ENCODE results near the gene SPECC1L.

Gene SPECC1L

GRCh38 chr22:24417200-24417599 is 146.6 kb downstream of the SPECC1L start:
- no peak for DNase-seq

GRCh38 chr22:24417901-24418641 is 147.4 kb downstream of the SPECC1L start:
- DNase-seq: no peak

GRCh38 chr22:24418786-24419474 is 148.3 kb downstream of the SPECC1L start:
- DNase-seq: no peak

GRCh38 chr22:24419475-24419850 is 148.8 kb downstream of the SPECC1L start:
- DNase-seq: no peak

GRCh38 chr22:24420072-24420976 is 149.7 kb downstream of the SPECC1L start:
- no peak for DNase-seq

- no peak for DNase-seq
Measured at GRCh38 chr22:24420977-24421343, 150.3 kb downstream of the SPECC1L start.

- peak in 1 of 2 experiments; percentile 40 for DNase-seq
Measured at GRCh38 chr22:24421428-24421931, 150.8 kb downstream of the SPECC1L start.

GRCh38 chr22:24422102-24422665 is 151.6 kb downstream of the SPECC1L start:
- no peak for DNase-seq

GRCh38 chr22:24423519-24424000 is 152.9 kb downstream of the SPECC1L start:
- DNase-seq: peak; percentile 49 to 72

- peak; percentile 38 to 57 for DNase-seq
Measured at GRCh38 chr22:24424001-24424900, 153.6 kb downstream of the SPECC1L start.

GRCh38 chr22:24424901-24425775 is 154.5 kb downstream of the SPECC1L start:
- no peak for DNase-seq

GRCh38 chr22:24426436-24426835 is 155.8 kb downstream of the SPECC1L start:
- no peak for DNase-seq

- no peak for DNase-seq
Measured at GRCh38 chr22:24426851-24427499, 156.3 kb downstream of the SPECC1L start.

- peak; percentile 72 to 92 for DNase-seq
Measured at GRCh38 chr22:24427500-24428164, 157.0 kb downstream of the SPECC1L start, which contains the start of gene ADORA2A. Gene ADORA2A (plus strand): TSS chr22:24427599. CDS start chr22:24433405, 5,806 bp downstream.

GRCh38 chr22:24428751-24429410 is 158.2 kb downstream of the SPECC1L start:
- DNase-seq: no peak

- peak; percentile 62 to 63 for DNase-seq
Measured at GRCh38 chr22:24429411-24430365, 159.1 kb downstream of the SPECC1L start.

Data from stimulated activated CD4-positive, alpha-beta T cell treated with anti-CD3 and anti-CD28 coated beads, Interleukin-4, amount 100 ng/mL, for 4 hours (primary cell).